Brain microvascular endothelial cell (primary cell): Measurements from ENCODE around the gene ENPEP.

Experiments used
- DNase-seq: peaks from one replicate; pipeline ENCODE4 v3.0.0-alpha.2; 2020
- H3K27ac ChIP-seq: fragments of 250-450 bp; sonication (Bioruptor Pico); 2 replicates; pipeline ENCODE4 v1.5.1; 2020; ENCODE audit warnings: mild to moderate bottlenecking, moderate library complexity
- H3K27me3 ChIP-seq: fragments of 250-450 bp; sonication (Bioruptor Pico); replicated peaks from 2 replicates; pipeline ENCODE4 v1.5.1; 2020; ENCODE audit warnings: mild to moderate bottlenecking
- H3K36me3 ChIP-seq: fragments of 250-450 bp; sonication (Bioruptor Pico); replicated peaks from 2 replicates; pipeline ENCODE4 v1.5.1; 2020; ENCODE audit warnings: mild to moderate bottlenecking
- H3K4me3 ChIP-seq: 2 replicates; pipeline ENCODE4 v1.5.1; 2011; ENCODE audit warnings: low read depth, mild to moderate bottlenecking, control low read depth, low read length, moderate library complexity
- in situ Hi-C: cut with HindIII; loops from 2 replicates; pipeline ENCODE4 v1.10.0; 2017; ENCODE audit warnings: low sequenced_read_pairs, low pct_ligation_motif_present
- TF ChIP-seq, protein P1 (sequence below): IDR thresholded peaks from 2 replicates; pipeline ENCODE4 v1.5.1; 2011; ENCODE audit warnings: low read depth, mild to moderate bottlenecking, moderate library complexity, low read length, control low read depth, inconsistent platforms; ENCODE audit errors: missing control alignments

Gene ENPEP

DNA sequence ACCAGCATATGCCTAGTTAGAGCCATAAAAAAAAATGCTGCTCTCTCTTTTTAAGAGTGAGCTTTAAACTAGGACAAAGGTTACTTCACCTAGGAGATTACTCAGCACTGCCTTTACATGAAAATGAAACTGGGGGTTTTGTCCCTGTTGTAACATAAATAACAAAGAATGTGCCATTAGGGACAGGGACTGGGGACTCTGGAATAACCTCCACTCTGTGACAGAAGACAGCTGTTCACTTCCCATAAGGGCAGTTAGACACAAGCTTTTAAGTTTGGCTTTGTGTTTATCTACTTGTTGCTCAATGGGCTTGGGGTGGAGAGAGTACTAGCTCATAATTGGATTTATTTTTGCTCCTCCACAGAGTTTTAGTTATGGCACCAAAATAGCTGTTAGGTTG lies 11.9 kb downstream of the ENPEP start:
- H3K4me3 ChIP-seq, result no peak overlapping the region
- TF ChIP-seq, protein P1, sequence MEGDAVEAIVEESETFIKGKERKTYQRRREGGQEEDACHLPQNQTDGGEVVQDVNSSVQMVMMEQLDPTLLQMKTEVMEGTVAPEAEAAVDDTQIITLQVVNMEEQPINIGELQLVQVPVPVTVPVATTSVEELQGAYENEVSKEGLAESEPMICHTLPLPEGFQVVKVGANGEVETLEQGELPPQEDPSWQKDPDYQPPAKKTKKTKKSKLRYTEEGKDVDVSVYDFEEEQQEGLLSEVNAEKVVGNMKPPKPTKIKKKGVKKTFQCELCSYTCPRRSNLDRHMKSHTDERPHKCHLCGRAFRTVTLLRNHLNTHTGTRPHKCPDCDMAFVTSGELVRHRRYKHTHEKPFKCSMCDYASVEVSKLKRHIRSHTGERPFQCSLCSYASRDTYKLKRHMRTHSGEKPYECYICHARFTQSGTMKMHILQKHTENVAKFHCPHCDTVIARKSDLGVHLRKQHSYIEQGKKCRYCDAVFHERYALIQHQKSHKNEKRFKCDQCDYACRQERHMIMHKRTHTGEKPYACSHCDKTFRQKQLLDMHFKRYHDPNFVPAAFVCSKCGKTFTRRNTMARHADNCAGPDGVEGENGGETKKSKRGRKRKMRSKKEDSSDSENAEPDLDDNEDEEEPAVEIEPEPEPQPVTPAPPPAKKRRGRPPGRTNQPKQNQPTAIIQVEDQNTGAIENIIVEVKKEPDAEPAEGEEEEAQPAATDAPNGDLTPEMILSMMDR, result no peak
- in situ Hi-C loops, result no loop called here

DNA sequence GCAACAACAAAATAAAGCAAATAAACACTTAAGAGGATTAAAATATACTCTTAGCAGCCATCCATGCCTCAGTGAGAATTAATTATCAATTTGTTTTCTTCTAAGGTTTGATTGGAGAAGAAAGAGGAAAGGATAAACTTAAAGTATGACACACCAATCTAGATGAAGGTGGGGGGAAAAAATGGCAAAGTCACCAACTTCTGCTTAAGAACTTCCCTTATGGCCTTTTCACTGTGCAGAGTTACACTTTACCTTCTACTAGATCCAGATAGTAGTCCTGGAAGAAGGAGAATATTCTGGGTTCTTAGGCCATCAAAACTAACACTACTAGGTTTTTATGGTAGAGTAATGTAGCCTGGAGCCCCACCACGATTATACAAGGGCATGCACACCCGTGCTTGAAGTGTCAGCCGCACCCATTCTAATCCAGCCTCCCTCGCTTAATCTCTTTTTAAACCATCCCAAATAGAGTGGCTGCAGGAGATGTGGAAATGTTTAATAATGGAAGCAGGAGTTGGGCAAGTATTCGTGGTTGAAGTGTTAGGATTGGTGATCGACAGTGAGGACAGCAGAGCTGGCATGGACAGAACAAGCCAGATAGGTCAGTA lies 14.1 kb downstream of the ENPEP start:
- no peak for DNase-seq
- in situ Hi-C loops, result no loop called here
- no peak overlapping the region for H3K27ac ChIP-seq

More for the DNA sequence above, 11.9 kb downstream of the ENPEP start:
- no peaks in the 10 kb centered on the region for H3K27me3 ChIP-seq
- no peaks in the 10 kb centered on the region for H3K36me3 ChIP-seq
- no peak for DNase-seq
- H3K27ac ChIP-seq, result no peak overlapping the region

GRCh38 chr4:110492522-110492921 lies 16.6 kb downstream of the ENPEP start:
- Histone ChIP-seq H3K27me3 (no peaks in the 10 kb centered on the region), H3K27ac (no peak overlapping the region), H3K4me3 (no peak overlapping the region), H3K36me3 (no peaks in the 10 kb centered on the region)
- in situ Hi-C loops, result no loop called here
- no peak for DNase-seq
- TF ChIP-seq, protein P1, result no peak

More for the DNA sequence above, 14.1 kb downstream of the ENPEP start:
- H3K4me3 ChIP-seq, result no peak overlapping the region
- TF ChIP-seq, protein P1, result no peak
- no peaks in the 10 kb centered on the region for H3K36me3 ChIP-seq
- H3K27me3 ChIP-seq, result no peaks in the 10 kb centered on the region

GRCh38 chr4:110493520-110493919 lies 17.6 kb downstream of the ENPEP start:
- no peak for DNase-seq
- in situ Hi-C loops, result no loop called here
- Histone ChIP-seq H3K27ac (no peak overlapping the region), H3K36me3 (no peaks in the 10 kb centered on the region), H3K4me3 (no peak overlapping the region), H3K27me3 (no peaks in the 10 kb centered on the region)
- TF ChIP-seq, protein P1, result no peak

DNA sequence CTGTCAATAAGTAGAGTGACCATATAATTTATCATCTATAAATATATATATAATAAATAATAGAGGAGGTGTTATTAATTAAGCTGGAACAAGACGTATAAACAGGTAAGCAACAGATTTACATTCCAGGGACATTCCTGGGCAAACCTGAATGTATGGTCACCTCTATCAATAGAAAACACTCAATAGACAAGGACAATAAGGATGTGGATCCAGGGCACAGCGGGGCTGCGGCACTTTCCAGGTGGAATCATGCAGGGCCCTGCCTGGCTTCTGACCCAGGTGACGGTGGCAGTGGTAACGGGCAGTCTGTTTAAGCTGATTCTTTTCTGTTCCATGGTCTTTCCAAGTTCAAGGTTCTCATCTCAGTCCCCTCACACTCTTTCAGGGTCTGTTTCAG lies 22.5 kb downstream of the ENPEP start:
- no peaks in the 10 kb centered on the region for H3K36me3 ChIP-seq
- DNase-seq, result no peak
- H3K27me3 ChIP-seq, result no peaks in the 10 kb centered on the region
- no peak overlapping the region for H3K4me3 ChIP-seq
- TF ChIP-seq, protein P1, result no peak
- no peak overlapping the region for H3K27ac ChIP-seq
- in situ Hi-C loops, result no loop called here

DNA sequence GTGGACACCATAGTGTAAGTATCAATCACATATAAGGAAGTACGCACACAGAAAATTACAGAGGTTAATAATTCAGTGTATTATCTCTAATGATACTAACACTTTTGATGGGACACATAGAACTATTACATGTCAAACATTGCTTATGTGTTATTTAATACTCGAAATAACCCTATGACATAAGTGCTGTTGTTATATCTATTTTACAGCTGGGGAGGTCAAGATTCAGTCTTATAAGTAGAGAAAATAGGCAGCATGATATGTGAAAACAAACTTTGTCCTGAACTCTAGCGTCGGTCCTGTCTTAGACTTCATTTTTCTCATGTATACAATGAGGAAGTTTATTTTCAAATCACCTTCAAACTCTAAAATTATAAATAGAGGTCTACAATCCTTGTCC lies 23.2 kb downstream of the ENPEP start:
- H3K27ac ChIP-seq, result no peak overlapping the region
- in situ Hi-C loops, result no loop called here
- DNase-seq, result no peak
- no peak overlapping the region for H3K4me3 ChIP-seq
- TF ChIP-seq, protein P1, result no peak
- no peaks in the 10 kb centered on the region for H3K36me3 ChIP-seq
- no peaks in the 10 kb centered on the region for H3K27me3 ChIP-seq
